SH-SY5Y (cell line): ENCODE measurements around the gene MRPL55.

Experiments used
- GATA2 ChIP-seq: IDR thresholded peaks from 2 replicates; pipeline ENCODE4 v1.6.1; 2011; ENCODE audit warnings: mild to moderate bottlenecking, low read depth, low read length
- GATA3 ChIP-seq: IDR thresholded peaks from 2 replicates; pipeline ENCODE4 v1.6.1; 2011; ENCODE audit warnings: low read depth, mild to moderate bottlenecking, low read length, moderate library complexity

DNA sequence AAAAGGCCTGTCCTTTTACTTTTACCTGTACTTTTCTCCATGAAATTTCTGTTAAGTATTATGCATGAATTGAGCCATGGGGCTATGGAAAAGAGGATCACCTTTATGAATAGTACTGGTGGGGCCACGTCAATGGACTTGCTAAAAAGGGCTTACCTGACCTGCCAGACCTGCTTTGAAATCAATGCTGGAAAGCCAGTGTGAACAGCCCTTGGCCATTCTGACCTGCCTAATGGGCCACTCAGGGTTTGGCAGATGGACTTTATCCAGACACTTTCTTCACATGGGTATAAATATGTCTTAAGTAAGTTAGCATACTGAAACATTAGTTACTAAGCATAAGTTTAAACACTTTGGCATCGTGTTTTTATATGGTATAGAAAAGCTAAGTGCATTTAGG lies 22.7 kb upstream of the MRPL55 start:
- TF ChIP-seq GATA2 (no peak), GATA3 (no peak)
